PFSK-1 (cell line): Measurements from ENCODE around the gene FRMPD4.

Source experiments
- POLR2AphosphoS5 ChIP-seq: IDR thresholded peaks from 2 replicates; pipeline ENCODE4 v1.6.1; 2012; ENCODE audit warnings: low read depth, mild to moderate bottlenecking, control low read depth, low read length, moderate library complexity
- REST ChIP-seq, 2 experiments: IDR thresholded peaks; 2 replicates each; pipeline versions ENCODE4 v1.6.1 to v1.8.0; 2011 to 2012; ENCODE audit warnings: low read depth in 2 of 2, low read length in 2 of 2, control low read depth in 1 of 2, inconsistent platforms in 1 of 2, mild to moderate bottlenecking in 1 of 2, moderate library complexity in 1 of 2; ENCODE audit not compliant: insufficient read depth in 1 of 2
- SIN3A ChIP-seq: IDR thresholded peaks from 2 replicates; pipeline ENCODE4 v1.6.1; 2012; ENCODE audit warnings: mild to moderate bottlenecking, low read length, moderate library complexity, borderline replicate concordance; ENCODE audit not compliant: insufficient read depth

GRCh38 chrX:12488220-12488619 is 349.9 kb downstream of the FRMPD4 start:
- TF ChIP-seq REST (IDR thresholded peaks at IDR 0.05; ENCODE audit: insufficient read depth in 1 of 2, low read depth in 2 of 2, low read length in 2 of 2) (no peak), SIN3A (no peak), POLR2AphosphoS5 (no peak)
